ENCODE measurements around the gene ZNF274.
"Not testable (repeated sequence)": the region's sequence is repeated elsewhere in the genome, so short reads cannot be mapped to it uniquely, and the experiment has no call there.

Gene ZNF274

DNA sequence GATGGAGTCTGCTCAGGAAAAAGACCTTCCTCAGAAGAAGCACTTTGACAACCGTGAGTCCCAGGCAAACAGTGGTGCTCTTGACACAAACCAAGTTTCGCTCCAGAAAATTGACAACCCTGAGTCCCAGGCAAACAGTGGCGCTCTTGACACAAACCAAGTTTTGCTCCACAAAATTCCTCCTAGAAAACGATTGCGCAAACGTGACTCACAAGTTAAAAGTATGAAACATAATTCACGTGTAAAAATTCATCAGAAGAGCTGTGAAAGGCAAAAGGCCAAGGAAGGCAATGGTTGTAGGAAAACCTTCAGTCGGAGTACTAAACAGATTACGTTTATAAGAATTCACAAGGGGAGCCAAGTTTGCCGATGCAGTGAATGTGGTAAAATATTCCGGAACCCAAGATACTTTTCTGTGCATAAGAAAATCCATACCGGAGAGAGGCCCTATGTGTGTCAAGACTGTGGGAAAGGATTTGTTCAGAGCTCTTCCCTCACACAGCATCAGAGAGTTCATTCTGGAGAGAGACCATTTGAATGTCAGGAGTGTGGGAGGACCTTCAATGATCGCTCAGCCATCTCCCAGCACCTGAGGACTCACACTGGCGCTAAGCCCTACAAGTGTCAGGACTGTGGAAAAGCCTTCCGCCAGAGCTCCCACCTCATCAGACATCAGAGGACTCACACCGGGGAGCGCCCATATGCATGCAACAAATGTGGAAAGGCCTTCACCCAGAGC is 29.6 kb downstream of the ZNF274 start:
- no peak for DNase-seq (ENCODE audit: low spot score)

- no peak for DNase-seq (ENCODE audit: low spot score)
Observed at GRCh38 chr19:58213075-58213369, 30.2 kb downstream of the ZNF274 start.

- DNase-seq (ENCODE audit: low spot score), result no peak
Observed at GRCh38 chr19:58217069-58217481, 34.2 kb downstream of the ZNF274 start.

- no peak for DNase-seq (ENCODE audit: low spot score)
Observed at GRCh38 chr19:58217607-58218391, 34.9 kb downstream of the ZNF274 start.

GRCh38 chr19:58218899-58219298 is 36.0 kb downstream of the ZNF274 start:
- peak; percentile 11 for DNase-seq (ENCODE audit: low spot score)

DNA sequence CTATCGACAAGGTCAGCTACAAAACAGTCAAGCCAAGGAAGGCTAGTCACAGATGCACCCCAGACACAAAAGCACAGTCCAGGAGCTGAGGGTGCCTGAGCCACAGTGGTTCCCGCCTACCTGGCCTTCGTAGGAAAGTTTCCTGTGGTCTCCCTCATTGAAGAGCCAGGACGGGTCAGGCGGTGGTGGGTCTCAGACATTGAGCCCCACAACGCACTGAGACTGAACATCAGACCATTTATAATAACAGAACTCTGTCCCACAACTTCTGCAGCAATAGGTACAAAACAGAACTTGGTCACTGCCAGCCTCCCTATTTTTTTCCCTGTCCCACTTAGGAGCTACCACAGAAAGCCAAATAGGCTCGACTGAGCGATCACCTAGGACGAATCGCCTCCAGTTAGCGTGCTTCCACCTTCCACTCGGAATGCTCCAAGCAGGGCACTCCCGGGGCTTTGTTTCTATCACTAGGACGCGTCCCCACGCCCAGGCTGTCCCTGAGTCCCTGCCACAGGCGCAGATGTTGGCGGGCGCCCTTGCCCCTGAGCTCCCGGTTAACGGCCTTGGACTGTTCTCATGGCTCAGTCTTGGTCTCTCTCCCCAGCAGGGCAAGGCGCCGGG is 45.2 kb downstream of the ZNF274 start:
- DNase-seq (ENCODE audit: low spot score), result peak; percentile 6

GRCh38 chr19:58228585-58229254 is 45.9 kb downstream of the ZNF274 start, which contains the start of gene ZNF544:
TSS of gene ZNF544 (plus strand) at chr19:58228914. CDS start at chr19:58244024, 15,110 bp downstream.
- DNase-seq (ENCODE audit: low spot score), result peak; percentile 77

DNA sequence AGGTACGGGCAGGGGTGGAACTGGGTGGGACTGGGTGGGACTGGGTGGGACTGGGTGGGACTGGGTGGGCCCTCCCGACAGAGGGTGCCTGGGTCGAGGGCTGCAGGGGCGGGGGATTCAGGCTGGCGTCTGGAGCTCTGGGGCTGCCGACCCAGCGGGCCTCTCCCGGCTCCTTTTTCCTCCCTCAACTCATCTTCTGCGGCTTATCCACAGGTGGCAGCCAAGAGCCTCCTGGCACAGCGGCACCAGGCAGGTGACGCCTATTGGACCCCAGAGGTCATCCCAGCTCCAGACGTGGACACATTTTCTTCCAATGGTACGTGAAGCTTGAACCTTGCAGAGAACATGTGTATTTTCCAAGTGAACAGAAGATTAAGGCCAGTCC is 46.4 kb downstream of the ZNF274 start:
- DNase-seq (ENCODE audit: low spot score), result peak; percentile 25

DNA sequence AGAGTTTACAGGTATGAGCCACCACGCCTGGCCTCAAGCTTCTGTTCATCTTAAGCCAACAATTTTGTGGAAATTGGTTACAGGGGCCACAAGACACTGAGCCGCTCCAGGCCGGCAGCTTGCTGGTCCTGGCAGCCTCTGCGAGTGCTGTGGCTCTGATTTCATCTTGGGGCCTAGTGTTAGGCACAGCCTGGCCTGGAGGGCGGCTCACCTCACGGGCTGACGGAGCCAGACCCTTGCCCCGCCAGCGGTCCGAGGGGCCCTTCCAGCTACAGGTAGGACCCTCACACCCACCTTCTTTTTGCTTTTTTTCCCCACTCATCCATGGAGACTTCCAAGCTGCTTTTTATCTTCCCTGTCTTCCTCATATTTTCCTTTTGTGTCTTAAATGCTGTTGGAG is 54.5 kb downstream of the ZNF274 start:
- no peak for DNase-seq (ENCODE audit: low spot score)

- DNase-seq (ENCODE audit: low spot score), result no peak
Observed at GRCh38 chr19:58243351-58243750, 60.5 kb downstream of the ZNF274 start.

DNA sequence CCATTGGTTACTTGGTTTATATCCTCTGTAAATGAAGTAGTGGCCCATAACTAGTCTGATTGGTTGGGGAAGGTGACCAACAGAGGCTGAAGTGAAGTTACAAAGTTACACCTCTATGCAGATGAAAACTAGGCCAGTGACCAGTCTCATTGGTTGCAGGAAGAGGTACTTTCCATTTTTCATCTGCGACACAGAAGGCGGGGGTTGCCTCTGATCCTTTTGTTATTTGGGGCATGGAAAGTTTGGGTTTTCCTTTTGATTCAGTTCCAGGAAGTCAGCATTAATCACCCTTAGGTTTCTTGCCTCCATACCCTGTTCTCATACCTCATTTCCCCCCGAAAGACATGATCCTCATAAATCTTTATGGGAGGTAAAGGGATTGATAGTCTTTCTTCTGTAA is 66.0 kb downstream of the ZNF274 start:
- no peak for DNase-seq (ENCODE audit: low spot score)

- peak; percentile 7 for DNase-seq (ENCODE audit: low spot score)
Observed at GRCh38 chr19:58252102-58252685, 69.3 kb downstream of the ZNF274 start.

DNA sequence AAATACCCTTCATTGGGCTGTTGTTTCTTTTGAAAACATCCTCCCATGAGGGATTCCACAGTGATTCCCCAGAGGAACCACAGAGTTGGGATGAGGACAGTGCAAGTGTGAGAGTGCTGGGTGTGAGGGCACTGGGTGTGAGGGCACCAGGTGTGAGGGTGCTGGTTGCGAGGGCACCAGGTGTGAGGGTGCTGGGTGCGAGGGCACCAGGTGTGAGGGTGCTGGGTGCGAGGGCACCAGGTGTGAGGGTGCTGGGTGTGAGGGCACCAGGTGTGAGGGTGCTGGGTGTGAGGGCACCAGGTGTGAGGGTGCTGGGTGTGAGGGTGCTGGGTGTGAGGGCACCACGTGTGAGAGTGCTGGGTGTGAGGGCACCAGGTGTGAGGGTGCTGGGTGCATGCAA is 75.4 kb downstream of the ZNF274 start:
- DNase-seq (ENCODE audit: low spot score), result not testable (repeated sequence)

DNA sequence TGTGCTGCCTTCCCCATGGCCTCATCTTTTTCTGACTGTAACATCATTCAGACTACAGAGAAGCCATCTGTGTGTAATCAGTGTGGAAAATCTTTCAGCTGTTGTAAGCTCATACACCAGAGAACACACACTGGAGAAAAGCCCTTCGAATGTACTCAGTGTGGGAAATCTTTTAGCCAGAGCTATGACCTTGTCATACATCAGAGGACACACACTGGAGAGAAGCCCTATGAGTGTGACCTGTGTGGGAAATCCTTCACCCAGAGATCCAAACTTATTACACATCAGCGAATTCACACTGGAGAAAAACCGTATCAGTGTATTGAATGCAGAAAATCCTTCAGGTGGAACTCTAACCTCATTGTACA is 78.7 kb downstream of the ZNF274 start:
- DNase-seq (ENCODE audit: low spot score), result no peak

- DNase-seq (ENCODE audit: low spot score), result no peak
Observed at GRCh38 chr19:58261968-58262921, 79.4 kb downstream of the ZNF274 start.

DNA sequence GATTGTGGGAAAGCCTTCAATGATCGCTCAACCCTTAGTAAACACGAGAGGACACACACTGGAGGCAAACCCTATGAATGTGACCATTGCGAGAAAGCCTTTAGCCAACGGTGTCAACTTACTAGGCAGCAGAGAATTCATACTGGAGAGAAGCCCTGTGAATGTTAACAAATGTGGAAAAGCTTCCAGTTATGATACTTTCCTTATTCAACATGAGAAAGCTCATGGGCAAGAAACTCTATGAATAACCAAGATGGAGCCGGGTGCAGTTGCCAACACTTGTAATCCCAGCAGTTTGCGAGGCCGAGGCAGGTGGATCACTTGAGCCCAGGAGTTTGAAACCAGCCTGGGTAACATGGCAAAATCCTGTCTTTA is 80.0 kb downstream of the ZNF274 start:
- no peak for DNase-seq (ENCODE audit: low spot score)
